HCT116 (cell line): Measurements from ENCODE around the gene APBA1. TPM values are rescaled to one million over a fixed set of nuclear protein-coding genes. Genes with fewer than 3 reads are reported as not detected.

ENCODE experiments used
- ATAC-seq: fragments of 200-7000 bp; cut with Tn5 transposase; 2 replicates; pipeline ENCODE4 v1.9.1; 2020; ENCODE audit warnings: mild to moderate bottlenecking, moderate library complexity
- BruUV-seq: library from RNA; stranded (reverse); fragments of 400-500 nt; replicated peaks from 2 replicates; lab custom pipeline; 2021; lab: Mats Ljungman, UMichigan
- CTCF ChIA-PET: fragments of 300-600 bp; sonication (Branson Sonifier 250); formaldehyde crosslinking; loops from one replicate; lab custom pipeline; 2021; ENCODE audit warnings: antibody characterized with exemption; lab: Charles Lee
- POLR2A ChIA-PET: fragments of 300-600, 350-600 bp; sonication (Branson Sonifier 250); formaldehyde crosslinking; loops from one replicate; lab custom pipeline; 2021; ENCODE audit warnings: antibody characterized with exemption; lab: Charles Lee
- RAD21 ChIA-PET, 2 experiments: fragments of 300-600 bp; sonication (Branson Sonifier 250); formaldehyde crosslinking; loops; one replicate each; lab custom pipeline; 2023; ENCODE audit warnings: low total read pairs in 2 of 2; ENCODE audit not compliant: uncharacterized antibody in 2 of 2, unreplicated experiment in 2 of 2, low non-redundant PET in 1 of 2; lab: Charles Lee
- DNase-seq: peaks from one replicate; pipeline ENCODE4 v3.0.0-alpha.2; 2010; ENCODE audit warnings: low read depth, low spot score
- H2AFZ ChIP-seq: fragments of 200-600 bp; shearing (Covaris generic), sonication (generic); 2 replicates; pipeline ENCODE4 v1.6.1; 2017; ENCODE audit warnings: low read depth, mixed run types, mixed read lengths, antibody characterized with exemption, low read length; ENCODE audit not compliant: poor library complexity, severe bottlenecking
- H3K27ac ChIP-seq: 2 replicates; pipeline ENCODE4 v1.5.1; 2012; ENCODE audit warnings: low read depth, low read length
- H3K27me3 ChIP-seq: fragments of 200-600 bp; sonication (generic); 2 replicates; pipeline ENCODE4 v1.6.1; 2016; ENCODE audit warnings: mixed run types, low read length, mixed read lengths; ENCODE audit not compliant: insufficient read depth
- H3K36me3 ChIP-seq, 2 experiments: fragments of 200-500 bp in 1 of 2; fragments of 200-600 bp in 1 of 2; sonication (Bioruptor generic) in 1 of 2; sonication (generic) in 1 of 2; 2 replicates each; pipeline versions ENCODE4 v1.5.1 to v1.6.1; 2014 to 2016; ENCODE audit warnings: low read length in 2 of 2, inconsistent platforms in 1 of 2, mixed read lengths in 1 of 2, mixed run types in 1 of 2; ENCODE audit not compliant: insufficient read depth in 2 of 2, control insufficient read depth in 1 of 2
- H3K4me1 ChIP-seq, 2 experiments: fragments of 200-600 bp in 1 of 2; sonication (generic) in 1 of 2; 2 replicates each; pipeline versions ENCODE4 v1.5.1 to v1.6.1; 2012 to 2017; ENCODE audit warnings: low read length in 2 of 2, inconsistent platforms in 1 of 2, mild to moderate bottlenecking in 1 of 2, mixed read lengths in 1 of 2, mixed run types in 1 of 2, moderate library complexity in 1 of 2; ENCODE audit not compliant: insufficient read depth in 2 of 2, control insufficient read depth in 1 of 2
- H3K4me2 ChIP-seq: fragments of 200-600 bp; sonication (generic); 2 replicates; pipeline ENCODE4 v1.6.1; 2017; ENCODE audit warnings: mixed run types, low read length, mixed read lengths
- H3K4me3 ChIP-seq, 2 experiments: fragments of 200-600 bp in 1 of 2; sonication (generic) in 1 of 2; replicated peaks in 1 of 2; 2 replicates each; pipeline ENCODE4 v1.5.1; 2011 to 2016; ENCODE audit warnings: low read length in 2 of 2, control low read depth in 1 of 2, low read depth in 1 of 2, mild to moderate bottlenecking in 1 of 2, mixed read lengths in 1 of 2, mixed run types in 1 of 2
- H3K79me2 ChIP-seq: fragments of 200-600 bp; sonication (generic); 2 replicates; pipeline ENCODE4 v1.6.1; 2017; ENCODE audit warnings: mild to moderate bottlenecking, mixed run types, low read length, moderate library complexity, mixed read lengths; ENCODE audit not compliant: insufficient read depth
- H3K9ac ChIP-seq: fragments of 200-600 bp; sonication (generic); 2 replicates; pipeline ENCODE4 v1.6.1; 2016; ENCODE audit warnings: low read length, mixed read lengths
- H3K9me2 ChIP-seq: fragments of 200-600 bp; sonication (generic), shearing (Covaris generic); 2 replicates; pipeline ENCODE4 v1.6.1; 2017; ENCODE audit warnings: mixed run types, mild to moderate bottlenecking, moderate library complexity; ENCODE audit not compliant: insufficient read depth
- H3K9me3 ChIP-seq, 2 experiments: fragments of 200-500 bp in 1 of 2; fragments of 200-600 bp in 1 of 2; sonication (Bioruptor generic) in 1 of 2; sonication (generic) in 1 of 2; 2 replicates each; pipeline ENCODE4 v1.6.1; 2014 to 2017; ENCODE audit warnings: low read length in 2 of 2, mixed read lengths in 2 of 2, inconsistent platforms in 1 of 2, low read depth in 1 of 2, mild to moderate bottlenecking in 1 of 2, mixed run types in 1 of 2, moderate library complexity in 1 of 2; ENCODE audit not compliant: control insufficient read depth in 1 of 2, insufficient read depth in 1 of 2
- H4K20me1 ChIP-seq: fragments of 200-600 bp; sonication (generic), shearing (Covaris generic); 2 replicates; pipeline ENCODE4 v1.6.1; 2017; ENCODE audit warnings: mixed run types, mild to moderate bottlenecking, moderate library complexity; ENCODE audit not compliant: insufficient read depth
- CBX3 ChIP-seq: IDR thresholded peaks from 2 replicates; pipeline ENCODE4 v1.6.1; 2012; ENCODE audit warnings: low read depth
- ELF1 ChIP-seq: IDR thresholded peaks from 2 replicates; pipeline ENCODE4 v1.6.1; 2012; ENCODE audit warnings: low read depth, borderline replicate concordance
- EZH2 ChIP-seq: fragments of 200-600 bp; sonication (generic); IDR thresholded peaks from 2 replicates; pipeline ENCODE4 v1.6.1; 2017; ENCODE audit warnings: antibody characterized with exemption, mixed run types
- POLR2A ChIP-seq: IDR thresholded peaks from 2 replicates; pipeline ENCODE4 v1.7.0; 2011; ENCODE audit warnings: borderline replicate concordance; ENCODE audit not compliant: insufficient read depth, insufficient read length; ENCODE audit errors: extremely low read depth
- RAD21 ChIP-seq: IDR thresholded peaks from 2 replicates; pipeline ENCODE4 v1.6.1; 2012; ENCODE audit warnings: low read depth, mild to moderate bottlenecking
- SRF ChIP-seq: IDR thresholded peaks from 2 replicates; pipeline ENCODE4 v1.6.1; 2012; ENCODE audit warnings: low read depth
- TCF7L2 ChIP-seq: IDR thresholded peaks from 2 replicates; pipeline ENCODE4 v1.7.0; 2011; ENCODE audit warnings: borderline replicate concordance, inconsistent platforms; ENCODE audit not compliant: insufficient read depth, insufficient read length; ENCODE audit errors: extremely low read depth
- YY1 ChIP-seq: IDR thresholded peaks from 2 replicates; pipeline ENCODE4 v1.6.1; 2011; ENCODE audit warnings: low read length, low read depth, moderate library complexity, mild to moderate bottlenecking; ENCODE audit not compliant: insufficient replicate concordance; ENCODE audit errors: extremely low read depth
- ZBTB33 ChIP-seq: IDR thresholded peaks from 2 replicates; pipeline ENCODE4 v1.6.1; 2011; ENCODE audit warnings: mild to moderate bottlenecking, low read length, moderate library complexity; ENCODE audit not compliant: insufficient replicate concordance; ENCODE audit errors: extremely low read depth
- ZFX ChIP-seq: fragments of 450-650 bp; IDR thresholded peaks from 2 replicates; pipeline ENCODE4 v1.6.1; 2017
- intact Hi-C: fragments of 100-400 bp; cut with micrococcal nuclease; formaldehyde crosslinking; loops from 2 replicates; pipeline ENCODE4 v1.10.0; 2022
- total RNA-seq: library from RNA; stranded (reverse); gene quantifications from one replicate; pipeline ENCODE4 v1.2.1, GENCODE V29; 2021; ENCODE audit not compliant: unreplicated experiment

The APBA1 gene
- total RNA-seq, 1 experiment from 2014 or later = 0.20 TPM

GRCh38 chr9:69718218-69718617, 46.0 kb upstream of the APBA1 start:
- RAD21 ChIA-PET = no interaction called here
- no TSS peak for BruUV-seq
- Histone ChIP-seq H3K4me2 (no peak overlapping the region), H3K27me3 (no peaks in the 10 kb centered on the region), H3K9me3 (no peaks in the 10 kb centered on the region), H3K4me1 (no peaks in the 10 kb centered on the region), H4K20me1 (no peaks in the 10 kb centered on the region), H3K79me2 (no peaks in the 10 kb centered on the region), H3K27ac (no peak overlapping the region), H3K4me3 (no peak overlapping the region), H3K9me2 (no peaks in the 10 kb centered on the region), H3K36me3 (peaks cover 3 to 9% of the 10 kb centered on the region in 2 experiments; a peak in 2 of 4 replicates), H3K9ac (no peak overlapping the region), H2AFZ (no peak overlapping the region)
- intact Hi-C loops = no loop called here
- POLR2A ChIA-PET = no interaction called here
- DNase-seq = no peak
- no peak for ATAC-seq
- no peak for TF ChIP-seq ELF1
- no peak for TF ChIP-seq SRF
- TF ChIP-seq YY1 = no peak
- CTCF ChIA-PET = no interaction called here

GRCh38 chr9:69715825-69716224, 43.7 kb upstream of the APBA1 start:
- H3K79me2 ChIP-seq = no peaks in the 10 kb centered on the region
- no peak overlapping the region for H2AFZ ChIP-seq
- ATAC-seq (no peak), DNase-seq (no peak)
- H3K27me3 ChIP-seq = no peaks in the 10 kb centered on the region
- H3K4me3 ChIP-seq = no peak overlapping the region
- H3K27ac ChIP-seq = no peak overlapping the region
- H3K9me2 ChIP-seq = no peaks in the 10 kb centered on the region
- no peak overlapping the region for H3K9ac ChIP-seq
- ChIA-PET CTCF (no interaction called here), RAD21 (no interaction called here), POLR2A (no interaction called here)
- no peaks in the 10 kb centered on the region for H3K9me3 ChIP-seq
- no peak overlapping the region for H3K4me2 ChIP-seq
- no peak for TF ChIP-seq RAD21
- TF ChIP-seq ZBTB33 = no peak
- no peak for TF ChIP-seq CBX3
- no peak for TF ChIP-seq TCF7L2
- no peak for TF ChIP-seq POLR2A
- no peak for TF ChIP-seq ZFX
- no peak for TF ChIP-seq EZH2
- no peak for TF ChIP-seq ELF1
- H3K36me3 ChIP-seq = peaks cover 0 to 3% of the 10 kb centered on the region in 2 experiments; a peak in 1 of 4 replicates
- intact Hi-C loops = no loop called here
- no peaks in the 10 kb centered on the region for H4K20me1 ChIP-seq
- no peaks in the 10 kb centered on the region for H3K4me1 ChIP-seq
- BruUV-seq = no TSS peak
